ENCODE measurements around the gene ZNF646. TPM values are rescaled to one million over a fixed set of nuclear protein-coding genes. Genes with fewer than 3 reads are reported as not detected.

The ZNF646 gene
- total RNA-seq, 4 donors from 2014 or later, result 10.9 to 16.9 (median 13.6) TPM

DNA sequence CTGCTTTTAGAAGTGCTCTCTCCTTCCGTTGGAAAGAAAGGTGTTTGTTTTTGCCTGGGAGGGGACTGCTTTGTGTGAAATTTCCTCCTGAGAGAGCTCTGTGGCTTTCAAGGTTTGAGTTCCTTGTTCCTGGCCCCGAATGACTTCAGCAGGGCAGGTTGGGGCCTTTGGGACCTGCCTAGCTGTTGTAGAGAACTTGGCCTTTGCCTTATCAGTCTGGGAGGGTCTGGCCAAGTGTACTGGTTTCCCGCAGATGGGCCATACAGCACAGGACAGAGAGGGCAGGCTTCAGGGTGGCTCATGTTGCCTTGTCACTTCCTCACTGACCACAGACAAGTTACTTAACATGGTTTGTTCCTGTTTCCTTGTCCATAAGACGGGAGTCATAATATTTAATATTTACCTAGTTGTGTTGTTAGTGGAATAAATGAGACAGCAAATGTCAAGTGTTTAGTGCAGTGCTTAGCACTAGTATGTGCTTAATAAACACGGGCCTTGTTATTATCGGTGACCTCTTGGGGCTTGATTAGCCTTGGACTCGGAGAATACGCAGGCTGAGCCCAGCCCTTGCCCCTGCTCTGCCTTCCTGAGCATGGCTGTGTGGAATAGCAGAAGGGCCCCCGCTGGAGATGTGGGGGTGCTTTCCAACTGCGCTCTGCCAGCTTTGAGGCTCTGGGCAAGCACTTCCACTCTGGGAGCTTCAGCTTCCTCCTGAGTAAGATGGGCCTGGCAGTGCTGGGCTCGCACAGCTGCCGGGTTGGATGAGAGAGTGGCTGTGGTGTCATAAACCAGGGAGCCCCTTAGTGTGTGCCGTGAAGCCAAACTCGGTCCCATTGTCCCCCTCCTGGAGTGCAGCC is 54.7 kb downstream of the ZNF646 start:
- Histone ChIP-seq H3K9me3 (no peaks in the 10 kb centered on the region), H3K27me3 (no peaks in the 10 kb centered on the region), H3K36me3 (peaks cover 0 to 89% of the 10 kb centered on the region in 2 donors), H3K27ac (peak overlapping the region in 3 of 4 donors; percentile 61 to 64 (median 63)), H3K4me3 (no peak overlapping the region), H3K4me1 (peaks cover 0 to 15% (median 0%) of the 10 kb centered on the region in 3 donors)
- peak; percentile 63 for ATAC-seq
- 89 to 100% methylated on average over 1 to 7 of the region's 14 CpGs for WGBS, 2 donors (ENCODE audit: low coverage in 1 of 2)
- TF ChIP-seq POLR2A (IDR thresholded peaks at IDR 0.05) (no peak), EP300 (IDR thresholded peaks at IDR 0.05) (no peak), POLR2AphosphoS5 (IDR thresholded peaks at IDR 0.05) (no peak), CTCF (IDR thresholded peaks at IDR 0.05) (no peak)

DNA sequence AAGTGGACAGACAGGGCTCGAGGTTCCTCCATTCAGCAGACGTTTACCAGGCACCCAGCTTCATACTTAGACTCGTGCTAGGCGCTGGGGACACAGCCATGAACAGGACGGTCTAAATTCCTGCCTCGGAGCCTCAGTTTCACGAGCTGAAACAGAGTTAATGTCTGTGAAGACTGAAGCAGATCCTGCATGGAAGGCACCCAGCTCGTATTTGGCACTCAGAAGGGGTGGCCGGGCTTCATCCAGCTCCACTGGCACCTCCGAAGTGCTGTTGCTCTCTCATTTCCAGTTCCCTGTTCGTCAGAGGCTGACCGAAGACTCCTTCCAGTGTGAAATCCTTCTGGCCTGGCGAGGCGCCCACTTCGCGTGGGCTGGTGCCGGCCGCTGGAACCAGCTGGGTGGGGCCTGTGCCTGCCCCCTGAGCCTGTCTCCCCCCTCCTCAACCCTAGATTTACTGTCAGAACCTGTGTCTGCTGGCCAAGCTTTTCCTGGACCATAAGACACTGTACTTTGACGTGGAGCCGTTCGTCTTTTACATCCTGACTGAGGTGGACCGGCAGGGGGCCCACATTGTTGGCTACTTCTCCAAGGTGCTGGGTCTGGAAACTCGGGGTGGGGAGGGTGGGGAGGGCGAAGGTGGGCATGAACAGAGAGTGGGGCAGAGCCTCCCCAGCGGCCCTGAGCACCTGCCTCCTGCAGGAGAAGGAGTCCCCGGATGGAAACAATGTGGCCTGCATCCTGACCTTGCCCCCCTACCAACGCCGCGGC is 55.5 kb downstream of the ZNF646 start:
- no peaks in the 10 kb centered on the region for H3K9me3 ChIP-seq
- peak overlapping the region in 3 of 4 donors; percentile 59 to 63 (median 61) for H3K27ac ChIP-seq
- 60 to 77% methylated on average over 3 to 8 of the region's 29 CpGs for WGBS, 2 donors (ENCODE audit: low coverage in 1 of 2)
- peaks cover 3% of the 10 kb centered on the region for H3K27me3 ChIP-seq
- TF ChIP-seq EP300 (IDR thresholded peaks at IDR 0.05) (no peak), POLR2A (IDR thresholded peaks at IDR 0.05) (no peak), POLR2AphosphoS5 (IDR thresholded peaks at IDR 0.05) (peak; percentile 41), CTCF (IDR thresholded peaks at IDR 0.05) (no peak)
- no peak overlapping the region for H3K4me3 ChIP-seq
- no peak for ATAC-seq
- peaks cover 0 to 17% (median 0%) of the 10 kb centered on the region in 3 donors for H3K4me1 ChIP-seq
- peaks cover 0 to 82% of the 10 kb centered on the region in 2 donors for H3K36me3 ChIP-seq

DNA sequence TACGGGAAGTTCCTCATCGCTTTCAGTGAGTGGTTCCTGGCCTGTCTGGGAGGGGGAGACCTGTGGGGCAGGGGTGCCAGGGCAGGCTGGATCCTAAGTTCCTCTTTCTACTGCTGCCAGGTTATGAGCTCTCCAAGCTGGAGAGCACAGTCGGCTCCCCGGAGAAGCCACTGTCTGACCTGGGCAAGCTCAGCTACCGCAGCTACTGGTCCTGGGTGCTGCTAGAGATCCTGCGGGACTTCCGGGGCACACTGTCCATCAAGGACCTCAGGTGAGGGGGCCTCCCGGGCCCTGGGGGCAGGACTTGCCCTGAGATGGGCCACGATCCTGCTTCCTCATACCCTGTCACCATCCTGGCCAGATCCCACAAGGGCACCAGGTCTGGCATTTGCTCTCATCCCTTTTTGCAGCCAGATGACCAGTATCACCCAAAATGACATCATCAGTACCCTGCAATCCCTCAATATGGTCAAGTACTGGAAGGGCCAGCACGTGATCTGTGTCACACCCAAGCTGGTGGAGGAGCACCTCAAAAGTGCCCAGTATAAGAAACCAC is 56.2 kb downstream of the ZNF646 start:
- peaks cover 0 to 22% (median 3%) of the 10 kb centered on the region in 3 donors for H3K4me1 ChIP-seq
- TF ChIP-seq CTCF (IDR thresholded peaks at IDR 0.05) (no peak), POLR2A (IDR thresholded peaks at IDR 0.05) (no peak), POLR2AphosphoS5 (IDR thresholded peaks at IDR 0.05) (no peak), EP300 (IDR thresholded peaks at IDR 0.05) (no peak)
- H3K9me3 ChIP-seq, result no peaks in the 10 kb centered on the region
- H3K36me3 ChIP-seq, result peaks cover 0 to 79% of the 10 kb centered on the region in 2 donors
- H3K27ac ChIP-seq, result peak overlapping the region in 3 of 4 donors; percentile 59 to 63 (median 61)
- H3K27me3 ChIP-seq, result peaks cover 9% of the 10 kb centered on the region
- WGBS, 2 donors (ENCODE audit: low coverage in 1 of 2), result 90% methylated on average over 2 of the region's 10 CpGs; no CpG with 5 or more reads in 1 of the 2 donors
- H3K4me3 ChIP-seq, result no peak overlapping the region
- ATAC-seq, result no peak

GRCh38 chr16:31130899-31131298 is 56.7 kb downstream of the ZNF646 start:
- WGBS, 2 donors (ENCODE audit: low coverage in 1 of 2), result 65% methylated on average over 2 of the region's 6 CpGs; no CpG with 5 or more reads in 1 of the 2 donors
- Histone ChIP-seq H3K36me3 (peaks cover 0 to 77% of the 10 kb centered on the region in 2 donors), H3K4me1 (peaks cover 0 to 22% (median 3%) of the 10 kb centered on the region in 3 donors), H3K27ac (no peak overlapping the region), H3K4me3 (no peak overlapping the region), H3K27me3 (peaks cover 14% of the 10 kb centered on the region), H3K9me3 (no peaks in the 10 kb centered on the region)
- no peak for ATAC-seq
- TF ChIP-seq POLR2A (IDR thresholded peaks at IDR 0.05) (no peak), EP300 (IDR thresholded peaks at IDR 0.05) (no peak)

- no peak for ATAC-seq
- Histone ChIP-seq H3K27me3 (peaks cover 18% of the 10 kb centered on the region), H3K4me3 (no peak overlapping the region), H3K36me3 (peaks cover 0 to 72% of the 10 kb centered on the region in 2 donors), H3K4me1 (peaks cover 0 to 22% (median 3%) of the 10 kb centered on the region in 3 donors), H3K27ac (no peak overlapping the region), H3K9me3 (no peaks in the 10 kb centered on the region)
- 67% methylated on average over 1 of the region's 11 CpGs; no CpG with 5 or more reads in 1 of the 2 donors for WGBS, 2 donors (ENCODE audit: low coverage in 1 of 2)
- TF ChIP-seq CTCF (IDR thresholded peaks at IDR 0.05) (no peak), POLR2AphosphoS5 (IDR thresholded peaks at IDR 0.05) (no peak), EP300 (IDR thresholded peaks at IDR 0.05) (no peak), POLR2A (IDR thresholded peaks at IDR 0.05) (no peak)
Observed at GRCh38 chr16:31131416-31131815, 57.2 kb downstream of the ZNF646 start.

All from gastroesophageal sphincter (tissue), 4 donors.